ENCODE results near the gene MLANA.

DNA sequence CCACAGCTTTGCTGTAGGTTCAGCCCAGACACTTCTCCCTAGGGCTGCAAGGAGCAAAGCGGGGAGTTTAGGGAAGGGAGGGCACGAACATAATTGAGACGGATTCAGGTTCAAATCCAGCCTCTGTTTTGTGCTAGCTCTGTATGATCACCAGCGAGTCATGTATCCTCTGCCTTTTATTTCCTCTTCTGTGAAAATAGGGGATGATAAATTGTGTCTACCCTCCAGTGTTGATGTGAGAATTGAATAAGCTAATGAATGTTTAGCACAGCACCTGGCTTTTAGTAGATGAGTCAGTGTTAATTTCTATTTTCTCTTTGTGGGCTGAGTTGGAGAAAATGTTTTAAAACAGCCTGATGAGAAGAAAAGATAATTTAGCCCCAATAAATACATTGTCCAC lies 6.2 kb downstream of the MLANA start:
- TF ChIP-seq ZNF274 (IDR thresholded peaks at IDR 0.05; ENCODE audit: low read length) (no peak), ZNF274 (tag by site-specific recombination; IDR thresholded peaks at IDR 0.05; ENCODE audit: borderline replicate concordance) (no peak), GLI4 (tag by site-specific recombination; IDR thresholded peaks at IDR 0.05) (no peak), ZNF561 (tag by site-specific recombination; IDR thresholded peaks at IDR 0.05; ENCODE audit: borderline replicate concordance) (no peak), ZNF114 (tag by site-specific recombination; IDR thresholded peaks at IDR 0.05) (no peak)
- TF ChIP-seq, protein P1, sequence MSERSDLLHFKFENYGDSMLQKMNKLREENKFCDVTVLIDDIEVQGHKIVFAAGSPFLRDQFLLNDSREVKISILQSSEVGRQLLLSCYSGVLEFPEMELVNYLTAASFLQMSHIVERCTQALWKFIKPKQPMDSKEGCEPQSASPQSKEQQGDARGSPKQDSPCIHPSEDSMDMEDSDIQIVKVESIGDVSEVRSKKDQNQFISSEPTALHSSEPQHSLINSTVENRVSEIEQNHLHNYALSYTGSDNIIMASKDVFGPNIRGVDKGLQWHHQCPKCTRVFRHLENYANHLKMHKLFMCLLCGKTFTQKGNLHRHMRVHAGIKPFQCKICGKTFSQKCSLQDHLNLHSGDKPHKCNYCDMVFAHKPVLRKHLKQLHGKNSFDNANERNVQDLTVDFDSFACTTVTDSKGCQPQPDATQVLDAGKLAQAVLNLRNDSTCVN (tag by site-specific recombination; optimal IDR thresholded peaks at IDR 0.05), result no peak
- TF ChIP-seq, protein P2, sequence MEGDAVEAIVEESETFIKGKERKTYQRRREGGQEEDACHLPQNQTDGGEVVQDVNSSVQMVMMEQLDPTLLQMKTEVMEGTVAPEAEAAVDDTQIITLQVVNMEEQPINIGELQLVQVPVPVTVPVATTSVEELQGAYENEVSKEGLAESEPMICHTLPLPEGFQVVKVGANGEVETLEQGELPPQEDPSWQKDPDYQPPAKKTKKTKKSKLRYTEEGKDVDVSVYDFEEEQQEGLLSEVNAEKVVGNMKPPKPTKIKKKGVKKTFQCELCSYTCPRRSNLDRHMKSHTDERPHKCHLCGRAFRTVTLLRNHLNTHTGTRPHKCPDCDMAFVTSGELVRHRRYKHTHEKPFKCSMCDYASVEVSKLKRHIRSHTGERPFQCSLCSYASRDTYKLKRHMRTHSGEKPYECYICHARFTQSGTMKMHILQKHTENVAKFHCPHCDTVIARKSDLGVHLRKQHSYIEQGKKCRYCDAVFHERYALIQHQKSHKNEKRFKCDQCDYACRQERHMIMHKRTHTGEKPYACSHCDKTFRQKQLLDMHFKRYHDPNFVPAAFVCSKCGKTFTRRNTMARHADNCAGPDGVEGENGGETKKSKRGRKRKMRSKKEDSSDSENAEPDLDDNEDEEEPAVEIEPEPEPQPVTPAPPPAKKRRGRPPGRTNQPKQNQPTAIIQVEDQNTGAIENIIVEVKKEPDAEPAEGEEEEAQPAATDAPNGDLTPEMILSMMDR (tag by site-specific recombination; IDR thresholded peaks at IDR 0.05), result no peak

Measured in HEK293 (cell line).